HG03139 (cell line): ENCODE measurements around the gene MYOG.

Experiments
- ATAC-seq: cut with Tn5 transposase; IDR thresholded peaks from one replicate; pipeline ENCODE4 v1.9.1; 2021; ENCODE audit not compliant: unreplicated experiment

The MYOG gene

DNA sequence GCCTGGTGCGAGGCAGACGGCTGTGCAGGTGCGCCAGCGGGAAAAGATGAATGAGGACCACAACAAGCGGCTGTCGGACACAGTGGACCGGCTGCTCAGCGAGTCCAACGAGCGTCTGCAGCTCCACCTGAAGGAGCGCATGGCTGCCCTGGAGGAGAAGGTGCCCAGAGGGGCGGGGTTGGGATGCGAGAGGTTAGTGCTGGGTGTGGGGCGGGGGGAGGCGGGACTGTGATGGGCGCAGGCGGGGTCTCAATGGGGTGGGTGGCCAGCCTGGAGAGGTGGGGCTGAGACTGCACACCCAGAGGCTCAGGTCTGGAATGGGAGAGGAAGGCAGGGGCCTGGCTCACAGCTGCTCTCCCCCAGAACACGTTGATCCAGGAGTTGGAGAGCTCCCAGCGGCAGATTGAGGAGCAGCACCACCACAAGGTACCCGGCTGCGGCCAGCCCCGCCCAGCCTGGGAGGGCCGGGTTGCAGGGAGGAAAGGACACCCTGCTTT lies 37.2 kb downstream of the MYOG start:
- no peak for ATAC-seq

DNA sequence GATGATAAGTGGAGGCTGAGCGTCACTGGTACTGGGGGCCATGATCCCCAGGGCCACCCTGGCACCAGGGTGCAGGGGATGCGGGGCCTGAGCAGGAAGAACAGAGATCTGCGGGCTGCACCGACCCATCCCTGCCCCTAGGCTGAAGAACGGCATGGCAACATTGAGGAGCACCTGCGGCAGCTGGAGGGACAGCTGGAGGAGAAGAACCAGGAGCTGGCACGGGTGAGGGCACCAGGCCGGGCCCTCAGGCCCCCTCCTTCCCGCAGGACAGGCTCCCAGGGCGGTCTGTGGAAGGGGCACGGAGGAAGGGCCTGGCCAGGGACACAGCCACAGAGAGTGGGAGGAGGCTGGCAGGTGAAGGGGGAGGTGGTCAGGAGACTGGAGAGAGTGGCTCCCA lies 37.7 kb downstream of the MYOG start:
- ATAC-seq: no peak

DNA sequence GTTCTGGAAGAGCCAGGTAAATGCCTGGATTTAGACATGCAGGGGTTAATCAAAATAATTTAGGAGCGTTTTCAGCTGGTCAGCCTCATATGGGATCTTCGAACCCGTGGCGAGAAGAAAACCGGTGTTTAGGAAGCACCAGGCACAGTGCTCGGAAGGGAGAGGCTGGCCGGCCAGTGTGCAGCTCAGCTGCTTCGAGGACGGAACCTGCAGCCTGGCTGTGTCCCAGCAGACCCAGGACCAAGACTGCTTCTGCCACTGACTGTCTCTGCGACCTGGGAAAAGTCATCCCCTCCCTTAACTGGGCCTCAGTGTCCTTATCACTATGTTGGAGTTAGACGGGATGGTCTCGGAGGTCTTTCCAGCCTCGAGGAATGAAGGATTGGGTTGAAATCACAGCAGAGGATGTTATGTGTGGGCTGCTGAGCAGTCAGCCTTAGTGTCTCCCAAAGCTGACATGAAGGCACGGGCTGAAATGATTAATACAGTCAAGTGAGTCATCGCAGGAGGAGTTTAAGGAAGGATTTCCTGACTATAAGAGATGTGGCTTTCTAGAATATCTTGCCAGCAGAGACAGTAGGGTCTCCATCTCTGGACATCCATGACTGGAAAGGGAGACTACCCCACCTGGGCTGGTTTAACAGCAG lies 38.7 kb downstream of the MYOG start:
- no peak for ATAC-seq

DNA sequence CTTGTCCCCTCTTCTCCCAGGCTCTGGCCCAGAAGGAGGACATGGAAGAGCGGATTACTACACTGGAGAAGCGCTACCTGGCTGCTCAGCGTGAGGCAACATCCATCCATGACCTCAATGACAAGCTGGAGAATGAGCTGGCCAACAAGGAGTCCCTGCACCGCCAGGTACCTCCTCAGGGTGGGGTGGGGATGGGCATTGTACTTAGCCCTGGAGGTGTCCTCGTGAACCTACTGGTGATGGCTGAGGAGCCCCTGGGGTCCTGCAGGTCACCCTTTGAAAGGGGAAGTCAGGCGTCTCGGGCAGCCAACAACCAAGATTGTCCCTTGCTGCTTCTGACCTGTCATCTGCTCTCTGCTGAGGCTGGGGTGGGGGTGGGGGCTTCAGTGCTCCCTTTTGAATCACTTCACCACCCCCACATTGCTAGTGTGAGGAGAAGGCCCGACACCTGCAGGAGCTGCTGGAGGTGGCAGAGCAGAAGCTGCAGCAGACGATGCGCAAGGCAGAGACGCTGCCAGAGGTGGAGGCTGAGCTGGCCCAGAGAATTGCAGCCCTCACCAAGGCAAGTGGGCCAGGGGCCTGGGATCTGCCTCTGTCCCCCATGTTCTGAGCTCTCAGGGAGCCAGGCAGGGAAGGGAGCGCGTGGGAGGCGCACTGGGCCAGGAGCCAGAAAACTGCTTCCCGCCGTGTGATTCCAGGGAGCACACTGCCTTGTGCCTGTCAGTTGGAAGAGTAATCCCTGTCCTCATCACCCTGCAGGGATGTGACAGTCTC lies 39.8 kb downstream of the MYOG start:
- ATAC-seq: no peak

DNA sequence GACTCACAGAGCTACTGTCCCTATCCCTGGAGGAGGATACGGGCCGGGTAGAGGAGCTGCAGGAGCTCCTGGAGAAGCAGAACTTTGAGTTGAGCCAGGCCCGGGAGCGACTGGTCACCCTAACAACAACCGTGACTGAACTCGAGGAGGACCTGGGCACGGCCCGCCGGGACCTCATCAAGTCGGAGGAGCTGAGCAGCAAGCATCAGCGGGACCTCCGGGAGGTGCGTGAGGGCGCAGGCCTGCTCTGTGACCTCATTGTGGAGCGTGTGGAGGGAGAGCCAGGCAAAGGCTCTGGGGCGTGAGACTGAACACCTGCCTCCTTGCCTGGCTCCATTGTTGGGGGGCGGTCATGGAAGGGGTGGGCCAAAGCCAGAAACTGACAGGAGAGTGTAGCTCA lies 40.5 kb downstream of the MYOG start:
- no peak for ATAC-seq

DNA sequence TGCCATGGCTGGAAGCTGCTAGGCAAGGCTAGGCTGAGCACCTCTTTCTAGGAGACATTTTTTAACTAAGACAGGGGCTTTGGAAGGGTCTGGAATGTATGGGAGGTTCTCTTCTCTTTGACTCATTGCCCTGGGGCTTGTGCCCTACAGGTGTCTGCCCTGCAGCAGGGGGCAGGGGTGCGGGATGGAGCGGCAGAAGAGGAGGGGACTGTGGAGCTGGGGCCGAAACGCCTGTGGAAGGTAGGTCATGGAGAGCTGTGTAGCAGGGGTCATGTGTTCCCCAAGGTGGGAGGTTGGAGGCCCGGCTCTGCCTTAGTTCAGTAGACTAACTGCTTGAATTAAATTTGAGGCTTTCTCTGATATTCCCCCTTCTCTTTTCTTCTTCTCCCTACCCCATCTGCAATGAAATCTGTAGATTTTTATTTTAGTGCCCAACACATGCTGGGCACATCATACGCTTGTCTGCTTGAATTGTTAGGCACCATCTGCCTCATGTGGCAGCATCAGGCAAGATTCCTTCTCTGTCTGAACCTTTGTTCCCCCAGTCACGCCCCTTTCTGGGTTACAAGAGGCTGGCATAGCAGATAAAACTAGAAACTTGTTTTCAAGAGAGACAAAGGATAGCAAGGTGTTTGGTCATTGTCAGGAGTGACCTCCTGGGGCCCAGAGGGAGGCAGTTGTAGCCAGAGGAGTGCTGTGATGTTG lies 41.1 kb downstream of the MYOG start:
- no peak for ATAC-seq

DNA sequence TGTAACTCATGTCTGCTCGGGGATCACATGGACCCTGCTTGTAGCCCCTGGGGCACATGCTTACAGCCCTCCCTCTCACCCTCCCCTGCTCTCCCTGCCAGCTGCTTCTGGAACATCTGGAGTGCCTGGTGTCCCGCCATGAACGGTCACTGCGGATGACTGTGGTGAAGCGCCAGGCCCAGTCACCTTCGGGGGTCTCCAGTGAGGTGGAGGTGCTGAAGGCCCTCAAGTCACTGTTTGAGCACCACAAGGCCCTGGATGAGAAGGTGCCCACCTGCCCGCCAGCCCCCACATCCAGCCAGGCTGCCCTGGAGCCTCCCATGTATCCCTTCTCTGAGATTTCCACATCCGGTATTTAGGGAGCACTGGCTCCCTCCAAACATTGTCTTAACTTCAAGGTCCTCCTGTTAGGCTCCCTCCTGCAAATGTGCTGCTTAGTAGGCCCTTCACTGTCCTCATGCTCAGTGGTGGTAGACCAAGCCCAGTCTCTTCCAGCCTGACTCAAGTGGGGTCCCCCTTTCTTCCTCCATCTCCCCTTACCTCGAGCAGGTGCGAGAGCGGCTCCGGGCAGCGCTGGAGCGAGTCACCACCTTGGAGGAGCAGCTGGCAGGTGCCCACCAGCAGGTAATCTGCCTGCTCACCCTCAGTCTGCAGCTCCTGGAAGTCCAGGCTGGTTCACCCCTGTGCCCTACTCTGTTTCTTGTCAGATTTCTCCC lies 41.8 kb downstream of the MYOG start:
- no peak for ATAC-seq

DNA sequence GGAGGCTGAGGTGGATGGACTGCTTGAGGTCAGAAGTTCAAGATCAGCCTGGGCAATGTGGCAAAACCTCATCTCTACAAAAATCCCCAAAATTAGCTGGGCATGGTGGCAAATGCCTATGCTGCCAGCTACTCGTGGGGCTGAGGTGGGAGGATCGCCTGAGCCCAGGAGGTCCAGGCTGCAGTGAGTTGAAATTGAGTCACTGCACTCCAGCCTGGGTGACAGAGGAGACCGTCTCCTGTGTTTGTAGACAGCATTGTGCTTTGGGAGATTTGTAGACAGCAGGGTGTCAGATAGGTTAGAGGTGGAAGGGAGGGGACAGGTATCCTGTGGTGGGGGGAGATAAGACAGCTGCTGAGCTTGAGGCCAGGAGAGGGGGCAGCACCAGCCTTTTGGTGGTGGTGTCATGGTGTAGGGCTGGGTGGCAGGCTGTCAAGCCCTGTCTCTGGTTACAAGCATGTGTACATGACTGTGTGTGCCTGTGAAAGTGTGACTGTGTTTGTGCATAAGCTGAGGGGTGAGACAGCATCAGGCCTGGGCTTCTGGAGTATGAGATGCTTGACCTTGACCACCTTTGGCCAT lies 44.4 kb downstream of the MYOG start:
- ATAC-seq: no peak

DNA sequence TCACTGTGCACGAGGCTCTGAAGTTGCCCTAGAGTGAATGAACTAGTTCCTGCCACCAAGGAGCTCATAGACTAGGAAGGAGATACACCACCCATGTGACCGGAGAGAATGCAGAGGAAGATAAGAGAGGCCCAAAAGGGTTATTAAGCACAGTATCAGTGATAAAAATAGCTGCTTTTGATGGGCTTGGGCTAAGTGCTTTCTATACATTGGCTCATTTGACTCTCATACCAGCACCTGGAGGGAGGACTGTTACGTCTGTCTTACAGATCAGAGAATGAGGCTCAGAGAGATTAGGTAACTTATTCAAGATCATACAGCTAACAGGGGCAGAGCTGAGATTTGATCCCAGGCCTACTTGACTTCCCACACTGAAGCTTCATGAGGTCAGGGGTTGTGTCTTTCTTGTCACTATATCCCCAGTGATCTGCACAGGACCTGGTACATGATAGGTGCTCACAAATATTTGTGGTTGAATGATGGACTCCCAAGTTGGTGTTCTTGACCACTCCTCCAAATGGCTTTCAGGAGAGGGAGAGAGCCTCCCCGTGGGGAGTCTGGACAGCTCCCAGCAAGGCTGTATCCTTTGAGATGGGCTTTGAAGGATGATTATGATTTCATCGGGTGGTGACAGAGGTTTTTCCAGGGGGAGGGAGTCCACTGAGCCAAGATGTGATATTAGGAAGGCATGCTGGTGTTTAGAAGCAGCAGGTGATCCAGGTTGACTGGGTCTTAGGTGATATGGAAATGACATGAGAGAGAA lies 45.1 kb downstream of the MYOG start:
- ATAC-seq: no peak

DNA sequence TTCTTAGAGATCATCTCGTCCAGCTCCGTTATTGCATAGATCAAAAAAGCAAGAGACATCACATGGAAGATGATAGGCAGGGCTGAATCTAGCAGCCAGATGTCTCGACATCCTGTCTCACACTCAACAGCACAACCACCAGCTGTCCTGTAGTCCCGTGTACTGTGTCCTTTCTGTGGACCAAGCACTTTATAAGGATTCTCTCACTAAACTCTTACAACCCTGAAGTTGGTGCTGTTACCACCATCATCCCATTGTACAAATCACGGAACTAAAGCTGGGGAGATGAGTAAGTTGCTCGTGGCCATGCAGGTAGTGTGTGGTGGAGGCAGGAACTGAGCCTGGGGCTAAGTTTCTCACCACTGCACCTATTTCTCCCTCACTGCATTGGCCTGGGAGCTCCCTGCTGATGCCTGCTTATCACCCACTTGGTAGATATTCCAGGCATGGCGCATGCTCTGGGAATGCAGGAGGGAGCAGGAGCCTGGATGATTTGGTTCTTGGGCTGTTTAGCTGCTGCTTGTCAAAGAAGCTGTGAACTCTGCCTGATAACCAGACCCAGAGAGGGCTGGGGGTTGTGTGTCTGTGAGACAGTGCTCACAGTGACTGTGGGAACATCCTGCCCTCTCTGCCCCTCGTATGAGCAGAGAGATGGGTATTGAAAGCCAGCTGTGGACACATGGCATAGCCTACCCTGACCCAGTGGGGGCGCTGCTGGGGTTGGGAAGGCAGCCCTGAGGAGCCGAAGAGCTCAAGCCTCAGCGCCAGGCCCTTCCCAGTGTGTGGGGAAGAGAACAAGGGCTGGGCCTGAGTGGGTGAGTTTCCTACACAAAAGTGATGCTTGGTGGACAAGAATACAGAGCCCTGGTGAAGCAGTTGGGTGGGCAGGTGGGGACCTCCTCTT lies 46.0 kb downstream of the MYOG start:
- ATAC-seq: no peak

DNA sequence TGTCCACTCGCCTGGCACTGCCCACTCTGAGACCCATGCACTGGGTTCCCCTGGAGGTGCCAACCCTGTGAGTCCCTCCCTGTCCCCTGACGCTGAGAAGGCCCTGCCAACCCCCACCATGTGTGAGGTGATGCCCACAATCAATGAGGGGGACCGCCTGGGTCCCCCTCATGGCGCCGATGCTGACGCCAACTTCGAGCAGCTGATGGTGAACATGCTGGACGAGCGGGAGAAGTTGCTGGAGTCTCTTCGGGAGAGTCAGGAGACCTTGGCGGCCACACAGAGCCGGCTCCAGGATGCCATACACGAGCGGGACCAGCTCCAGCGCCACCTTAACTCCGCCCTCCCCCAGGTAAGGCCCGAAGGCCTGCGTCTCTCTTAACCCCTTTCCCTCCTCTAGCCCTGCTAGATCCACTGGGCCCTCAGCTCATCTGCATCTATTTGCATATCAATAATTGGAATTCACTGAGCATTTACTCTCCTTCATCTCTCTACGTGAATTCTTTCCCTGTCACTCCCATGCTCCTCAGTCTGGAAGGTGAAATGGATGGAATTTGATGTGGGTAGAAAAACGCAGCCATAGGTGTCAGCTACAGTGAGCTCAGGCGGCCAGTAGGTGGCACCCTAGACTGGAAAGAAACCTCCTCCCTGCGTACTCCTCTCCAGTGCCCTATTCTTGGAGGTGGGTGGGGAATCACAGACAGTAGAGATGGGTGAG lies 46.8 kb downstream of the MYOG start:
- ATAC-seq: no peak

DNA sequence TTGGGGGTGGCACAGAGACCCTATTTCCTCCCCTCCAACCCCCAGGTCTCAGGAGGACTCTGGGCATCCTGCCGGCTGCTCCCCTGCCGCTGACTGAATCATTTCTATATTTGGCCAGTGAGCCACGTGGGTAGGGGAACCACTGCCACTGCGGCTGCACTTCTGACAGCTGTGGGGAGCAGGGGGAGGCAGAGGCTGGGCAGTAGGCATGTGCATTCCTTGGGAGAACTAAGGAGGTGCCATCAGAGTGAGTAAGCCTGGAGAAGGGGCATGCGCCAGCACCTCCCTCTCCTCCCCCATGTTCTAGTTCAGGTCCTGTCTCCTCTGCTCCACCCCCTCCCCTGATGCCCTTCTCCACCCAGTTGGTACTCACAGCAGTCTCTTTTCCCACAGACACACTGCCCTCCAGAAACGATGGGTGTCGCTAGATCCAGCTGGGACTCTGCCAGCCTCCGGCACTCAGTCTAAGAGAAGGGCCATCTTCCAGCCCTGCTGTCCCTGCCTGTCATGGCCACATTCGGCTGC lies 47.5 kb downstream of the MYOG start:
- no peak for ATAC-seq

DNA sequence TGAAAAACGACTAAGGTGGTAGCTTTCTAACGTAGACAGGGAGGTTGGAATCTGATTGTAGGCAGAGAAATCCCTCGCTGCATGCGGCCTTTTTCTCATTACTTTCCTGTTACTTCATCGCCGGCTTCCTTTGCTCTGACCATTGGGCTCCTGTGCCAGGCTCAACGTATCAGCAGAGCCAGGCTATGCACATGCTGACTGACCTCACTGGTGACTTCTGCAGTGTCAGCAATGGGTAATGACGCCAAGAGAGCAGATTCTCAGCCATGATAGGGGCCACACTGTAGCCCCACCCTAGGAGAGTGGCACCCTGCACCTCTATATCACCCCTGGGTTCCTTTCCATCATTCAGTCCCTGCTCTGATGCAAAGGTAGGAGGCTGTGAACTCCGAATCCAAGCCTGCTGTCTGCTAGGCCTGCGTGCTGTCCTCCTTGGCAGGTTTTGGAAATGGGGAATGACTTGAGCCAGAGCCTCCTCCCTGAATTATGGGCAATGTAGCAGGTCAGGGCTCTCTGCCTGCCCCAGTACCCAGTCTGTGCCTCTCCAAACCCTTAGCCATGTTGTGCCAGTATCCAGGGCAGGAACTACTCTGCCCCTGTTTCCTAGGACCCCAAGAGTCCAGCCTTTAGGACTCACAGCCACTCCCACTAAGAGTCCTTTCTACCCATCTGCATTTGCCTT lies 48.2 kb downstream of the MYOG start:
- no peak for ATAC-seq

DNA sequence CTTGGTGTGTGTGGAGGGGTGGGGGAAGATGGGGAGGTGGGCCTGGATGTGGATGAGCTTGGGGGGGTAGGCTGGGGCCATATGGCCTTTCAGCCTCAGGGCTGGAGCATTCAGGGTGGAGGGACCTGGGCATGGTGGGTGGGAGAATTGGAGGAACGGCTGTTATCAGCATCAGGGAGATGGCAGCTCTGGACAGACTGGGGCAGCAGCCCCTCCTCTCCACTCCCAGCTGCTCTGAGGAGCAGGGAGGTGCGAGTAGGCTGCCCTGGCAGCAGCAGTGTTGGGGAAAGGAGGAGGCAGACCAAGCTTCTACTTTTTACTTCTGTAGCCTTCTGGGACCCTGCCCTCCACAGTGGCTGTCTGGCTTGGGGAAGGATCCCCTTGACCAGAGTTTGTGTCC lies 49.3 kb downstream of the MYOG start:
- ATAC-seq: no peak

DNA sequence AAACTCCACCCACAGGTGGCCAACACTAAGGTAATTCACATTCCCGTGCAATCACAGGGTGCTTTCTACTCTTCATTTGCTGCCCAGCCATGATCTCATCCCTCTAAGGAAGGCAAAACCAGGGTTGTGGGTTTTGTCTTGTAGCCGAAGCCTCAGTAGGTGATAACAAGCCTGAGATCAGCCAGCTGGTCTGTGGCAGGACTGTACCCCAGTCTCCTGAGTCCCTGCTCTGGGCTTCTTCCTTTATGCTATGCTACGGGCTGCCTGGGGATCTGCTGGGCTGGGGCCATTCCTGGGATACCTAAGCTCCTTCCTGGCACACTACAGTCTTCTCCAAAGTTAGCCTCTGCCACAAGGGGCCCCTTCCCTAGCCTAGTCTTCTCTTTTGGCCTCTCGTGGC lies 49.7 kb downstream of the MYOG start:
- ATAC-seq: no peak

DNA sequence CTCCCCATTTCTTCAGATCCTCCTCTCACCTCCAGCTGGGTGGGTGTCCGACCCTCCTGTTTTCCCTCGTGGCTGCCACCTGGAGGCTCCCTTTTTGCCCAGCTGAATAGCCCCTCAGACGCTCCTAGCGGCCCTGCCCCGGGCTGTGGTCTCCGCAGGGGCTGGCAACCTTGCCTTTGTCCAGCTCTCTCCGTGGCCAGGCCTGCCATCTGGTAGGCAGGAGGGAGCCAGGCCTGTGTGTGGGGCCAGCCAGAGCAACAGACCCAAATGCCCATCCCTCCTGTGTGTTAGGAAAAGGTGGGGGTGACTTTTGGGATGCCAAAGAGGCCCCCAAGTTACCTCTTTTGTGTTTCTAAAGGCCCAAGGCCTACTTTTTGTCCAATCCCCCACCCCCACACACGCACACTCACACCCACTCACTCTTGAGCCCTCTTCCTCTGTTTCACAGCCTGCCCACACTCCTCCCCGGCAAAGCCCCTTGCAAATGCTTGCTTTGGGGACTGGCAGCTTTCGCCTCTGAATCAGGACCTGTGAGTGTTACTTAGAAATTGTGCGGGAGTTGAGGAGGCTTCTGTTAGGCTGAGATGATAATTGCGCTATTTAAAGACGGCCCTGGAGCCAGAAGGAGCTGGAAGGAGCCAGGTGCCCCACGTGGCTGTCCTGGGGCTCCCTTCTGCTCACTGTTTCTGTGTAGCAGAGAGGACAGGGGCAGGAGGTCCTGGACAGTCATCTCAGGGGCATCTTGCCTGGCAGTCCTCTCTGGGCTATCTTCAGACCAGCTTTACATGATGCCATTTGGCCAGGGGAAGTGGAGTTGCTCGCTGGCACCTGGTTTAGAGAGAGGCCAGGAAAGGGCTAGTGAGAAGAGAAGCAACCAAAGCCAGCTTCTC lies 50.5 kb downstream of the MYOG start:
- ATAC-seq: no peak
